ENCODE results near the gene UNC13D. TPM values are rescaled to one million over a fixed set of nuclear protein-coding genes. Genes with fewer than 3 reads are reported as not detected.
A peak's percentile ranks its signal among the peaks of the same experiment; 100 is the strongest.

Gene UNC13D
- polyA plus RNA-seq, 3 donors: 28.4 to 111 (median 53.3) TPM

- Histone ChIP-seq H3K4me2 (replicated peaks; ENCODE audit: extremely low read depth, low read length, poor library complexity, severe bottlenecking) (no peak overlapping the region), H3K9me3 (replicated peaks in 1 of 2; ENCODE audit: control insufficient read depth in 1 of 2, insufficient read depth in 1 of 2, low read length in 2 of 2) (no peaks in the 10 kb centered on the region), H3K4me1 (ENCODE audit: control insufficient read depth in 1 of 2, insufficient read depth in 2 of 2, low read length in 2 of 2) (peaks cover 14 to 29% of the 10 kb centered on the region in 2 donors), H3K27ac (ENCODE audit: low read depth in 1 of 2, low read length in 2 of 2) (peak overlapping the region in 1 of 2 donors; percentile 8), H4K20me1 (ENCODE audit: insufficient read depth, low read length) (peaks cover 73% of the 10 kb centered on the region), H3K79me2 (ENCODE audit: insufficient read depth, low read length) (peaks cover 3% of the 10 kb centered on the region), H3K27me3 (ENCODE audit: control insufficient read depth in 2 of 2, insufficient read depth in 2 of 2, low read length in 2 of 2) (no peaks in the 10 kb centered on the region), H3K4me3 (replicated peaks in 1 of 3; ENCODE audit: low read depth in 2 of 3, low read length in 3 of 3) (no peak overlapping the region), H2AFZ (ENCODE audit: insufficient read depth, low read depth, low read length, poor library complexity, severe bottlenecking) (no peak overlapping the region), H3K36me3 (replicated peaks in 1 of 2; ENCODE audit: control insufficient read depth in 1 of 2, insufficient read depth in 2 of 2, low read length in 2 of 2) (peaks cover 71 to 89% of the 10 kb centered on the region in 2 donors), H3K9ac (ENCODE audit: insufficient read depth, low read length, poor library complexity, severe bottlenecking) (no peak overlapping the region)
- DNase-seq: no peak
- Mint-ChIP-seq H3K27me3 (ENCODE audit: low read depth in 3 of 3) (peaks cover 0 to 2% (median 2%) of the 10 kb centered on the region in 3 donors), H3K36me3 (peaks cover 75 to 96% of the 10 kb centered on the region in 2 donors), H3K27ac (peak overlapping the region in 4 of 7 donors; percentile 10 to 68 (median 38)), H3K4me1 (peaks cover 23% of the 10 kb centered on the region), H3K4me3 (no peak overlapping the region), H3K9me3 (no peaks in the 10 kb centered on the region)
- WGBS (ENCODE audit: insufficient coverage): 91% methylated on average over 17 of the region's 24 CpGs
- intact Hi-C loops (cut with micrococcal nuclease): no loop called here
- TF ChIP-seq, protein P1, sequence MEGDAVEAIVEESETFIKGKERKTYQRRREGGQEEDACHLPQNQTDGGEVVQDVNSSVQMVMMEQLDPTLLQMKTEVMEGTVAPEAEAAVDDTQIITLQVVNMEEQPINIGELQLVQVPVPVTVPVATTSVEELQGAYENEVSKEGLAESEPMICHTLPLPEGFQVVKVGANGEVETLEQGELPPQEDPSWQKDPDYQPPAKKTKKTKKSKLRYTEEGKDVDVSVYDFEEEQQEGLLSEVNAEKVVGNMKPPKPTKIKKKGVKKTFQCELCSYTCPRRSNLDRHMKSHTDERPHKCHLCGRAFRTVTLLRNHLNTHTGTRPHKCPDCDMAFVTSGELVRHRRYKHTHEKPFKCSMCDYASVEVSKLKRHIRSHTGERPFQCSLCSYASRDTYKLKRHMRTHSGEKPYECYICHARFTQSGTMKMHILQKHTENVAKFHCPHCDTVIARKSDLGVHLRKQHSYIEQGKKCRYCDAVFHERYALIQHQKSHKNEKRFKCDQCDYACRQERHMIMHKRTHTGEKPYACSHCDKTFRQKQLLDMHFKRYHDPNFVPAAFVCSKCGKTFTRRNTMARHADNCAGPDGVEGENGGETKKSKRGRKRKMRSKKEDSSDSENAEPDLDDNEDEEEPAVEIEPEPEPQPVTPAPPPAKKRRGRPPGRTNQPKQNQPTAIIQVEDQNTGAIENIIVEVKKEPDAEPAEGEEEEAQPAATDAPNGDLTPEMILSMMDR (IDR thresholded peaks at IDR 0.05): no peak
Observed at GRCh38 chr17:75834928-75835653, 9.1 kb downstream of the UNC13D start.

DNA sequence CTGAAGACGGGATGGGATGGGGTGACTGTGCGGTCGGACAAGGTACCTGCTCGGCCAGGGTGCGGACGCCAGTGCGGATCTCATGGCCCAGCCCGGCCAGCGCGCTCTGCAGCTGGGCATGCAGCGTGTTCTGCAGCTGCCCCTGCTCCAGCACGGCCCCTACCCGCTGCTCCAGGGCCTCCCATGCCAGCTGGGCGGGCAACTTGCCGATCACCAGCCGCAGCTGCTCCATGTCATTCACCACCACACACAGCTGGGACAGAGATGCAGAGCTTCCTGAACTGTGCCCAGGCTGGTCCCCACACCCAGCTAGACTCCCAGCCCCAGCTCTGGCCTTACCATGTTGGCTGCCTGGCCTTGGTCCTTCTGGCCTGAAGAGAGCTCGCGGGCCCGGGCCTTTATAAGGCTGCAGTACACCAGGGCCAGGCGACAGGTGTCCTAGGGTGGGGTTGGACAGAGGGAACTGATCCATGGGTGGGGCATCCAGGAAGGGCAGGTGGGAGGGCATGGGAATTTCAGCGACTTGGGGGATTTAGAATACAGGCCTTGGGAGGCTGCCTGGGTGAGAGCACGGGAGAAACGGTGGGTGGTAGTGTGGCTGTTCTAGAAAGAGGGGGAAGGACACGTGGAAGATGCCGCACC is 9.8 kb downstream of the UNC13D start:
- Mint-ChIP-seq H3K27ac (peak overlapping the region; percentile 10 to 93 (median 61)), H3K4me1 (peaks cover 23% of the 10 kb centered on the region), H3K4me3 (no peak overlapping the region), H3K36me3 (peaks cover 75 to 96% of the 10 kb centered on the region in 2 donors), H3K27me3 (ENCODE audit: low read depth in 3 of 3) (peaks cover 0 to 2% (median 2%) of the 10 kb centered on the region in 3 donors), H3K9me3 (no peaks in the 10 kb centered on the region)
- TF ChIP-seq, protein P1 (IDR thresholded peaks at IDR 0.05): no peak
- H4K20me1 ChIP-seq (ENCODE audit: insufficient read depth, low read length): peaks cover 71% of the 10 kb centered on the region
- no peak for DNase-seq
- H3K9me3 ChIP-seq (replicated peaks in 1 of 2; ENCODE audit: control insufficient read depth in 1 of 2, insufficient read depth in 1 of 2, low read length in 2 of 2): no peaks in the 10 kb centered on the region
- no peak overlapping the region for H3K9ac ChIP-seq (ENCODE audit: insufficient read depth, low read length, poor library complexity, severe bottlenecking)
- no peaks in the 10 kb centered on the region for H3K27me3 ChIP-seq (ENCODE audit: control insufficient read depth in 2 of 2, insufficient read depth in 2 of 2, low read length in 2 of 2)
- H3K4me3 ChIP-seq (replicated peaks in 1 of 3; ENCODE audit: low read depth in 2 of 3, low read length in 3 of 3): no peak overlapping the region
- no peak overlapping the region for H3K4me2 ChIP-seq (replicated peaks; ENCODE audit: extremely low read depth, low read length, poor library complexity, severe bottlenecking)
- WGBS (ENCODE audit: insufficient coverage): 97% methylated on average over 22 of the region's 25 CpGs
- no peak overlapping the region for H2AFZ ChIP-seq (ENCODE audit: insufficient read depth, low read depth, low read length, poor library complexity, severe bottlenecking)
- H3K4me1 ChIP-seq (ENCODE audit: control insufficient read depth in 1 of 2, insufficient read depth in 2 of 2, low read length in 2 of 2): peaks cover 14 to 29% of the 10 kb centered on the region in 2 donors
- peaks cover 70 to 89% of the 10 kb centered on the region in 2 donors for H3K36me3 ChIP-seq (replicated peaks in 1 of 2; ENCODE audit: control insufficient read depth in 1 of 2, insufficient read depth in 2 of 2, low read length in 2 of 2)
- intact Hi-C loops (cut with micrococcal nuclease): no loop called here
- H3K27ac ChIP-seq (ENCODE audit: low read depth in 1 of 2, low read length in 2 of 2): peak overlapping the region in 1 of 2 donors; percentile 87
- H3K79me2 ChIP-seq (ENCODE audit: insufficient read depth, low read length): peaks cover 2% of the 10 kb centered on the region
